ENCODE measurements around the gene GET4. TPM values are rescaled to one million over a fixed set of nuclear protein-coding genes. Genes with fewer than 3 reads are reported as not detected.
A peak's percentile ranks its signal among the peaks of the same experiment; 100 is the strongest.

Gene GET4
- total RNA-seq, 1 experiment from 2014 or later: 90.9 TPM

- H3K27me3 ChIP-seq (ENCODE audit: control insufficient read depth, insufficient read depth, low read length): no peaks in the 10 kb centered on the region
- H3K4me1 ChIP-seq (ENCODE audit: control insufficient read depth, insufficient read depth, low read length): peaks cover 28% of the 10 kb centered on the region
- POLR2A ChIA-PET: no interaction called here
- peak overlapping the region; percentile 7; the same call in 1 of the 2 replicates for H3K27ac ChIP-seq (ENCODE audit: low read length)
- BruUV-seq (replicated peaks): no TSS peak
- intact Hi-C loops (cut with micrococcal nuclease; ENCODE audit: unreplicated experiment) (no loop called here), in situ Hi-C loops (cut with HindIII; ENCODE audit: low pct_unique_long_range_greater_than_20kb, low sequenced_read_pairs) (no loop called here)
- CTCF ChIA-PET: no interaction called here
- no peaks in the 10 kb centered on the region for H3K9me3 ChIP-seq (ENCODE audit: control insufficient read depth, insufficient read depth, low read depth, low read length)
- H3K36me3 ChIP-seq (ENCODE audit: control insufficient read depth, insufficient read depth, low read length): no peaks in the 10 kb centered on the region
- no peak for DNase-seq (ENCODE audit: low read depth, low spot score)
- TF ChIP-seq POLR2AphosphoS5 (IDR thresholded peaks at IDR 0.05; ENCODE audit: low read depth, low read length): no peak
- TF ChIP-seq SIN3A (IDR thresholded peaks at IDR 0.05; ENCODE audit: borderline replicate concordance, insufficient read depth, low read depth, low read length): no peak
- no peak for TF ChIP-seq TCF7L2 (IDR thresholded peaks at IDR 0.05; ENCODE audit: low read depth, low read length)
- no peak for TF ChIP-seq REST (IDR thresholded peaks at IDR 0.05; ENCODE audit: insufficient read depth in 1 of 2, low read depth in 2 of 2, low read length in 1 of 2)
- no peak for TF ChIP-seq CTCF (IDR thresholded peaks at IDR 0.05)
- H3K4me3 ChIP-seq (ENCODE audit: low read depth in 2 of 2, low read length in 2 of 2): no peak overlapping the region
- 0 out of 2 replicates have a peak, but pooled peaks have one; percentile 8 for ATAC-seq
Observed at GRCh38 chr7:924541-925231, 48.3 kb downstream of the GET4 start.

GRCh38 chr7:925601-926000 lies 49.2 kb downstream of the GET4 start:
- Histone ChIP-seq H3K27ac (ENCODE audit: low read length) (no peak overlapping the region), H3K27me3 (ENCODE audit: control insufficient read depth, insufficient read depth, low read length) (no peaks in the 10 kb centered on the region), H3K36me3 (ENCODE audit: control insufficient read depth, insufficient read depth, low read length) (no peaks in the 10 kb centered on the region), H3K4me3 (ENCODE audit: low read depth in 2 of 2, low read length in 2 of 2) (no peak overlapping the region), H3K4me1 (ENCODE audit: control insufficient read depth, insufficient read depth, low read length) (peaks cover 28% of the 10 kb centered on the region), H3K9me3 (ENCODE audit: control insufficient read depth, insufficient read depth, low read depth, low read length) (no peaks in the 10 kb centered on the region)
- POLR2A ChIA-PET: no interaction called here
- ATAC-seq (no peak), DNase-seq (ENCODE audit: low read depth, low spot score) (no peak)
- intact Hi-C loops (cut with micrococcal nuclease; ENCODE audit: unreplicated experiment) (no loop called here), in situ Hi-C loops (cut with HindIII; ENCODE audit: low pct_unique_long_range_greater_than_20kb, low sequenced_read_pairs) (no loop called here)
- CTCF ChIA-PET: no interaction called here
- TF ChIP-seq CTCF (IDR thresholded peaks at IDR 0.05) (no peak), REST (IDR thresholded peaks at IDR 0.05; ENCODE audit: insufficient read depth in 1 of 2, low read depth in 2 of 2, low read length in 1 of 2) (no peak), TCF7L2 (IDR thresholded peaks at IDR 0.05; ENCODE audit: low read depth, low read length) (no peak), POLR2AphosphoS5 (IDR thresholded peaks at IDR 0.05; ENCODE audit: low read depth, low read length) (no peak), SIN3A (IDR thresholded peaks at IDR 0.05; ENCODE audit: borderline replicate concordance, insufficient read depth, low read depth, low read length) (no peak)
- no TSS peak for BruUV-seq (replicated peaks)

All from Panc1 (cell line).